Endothelial cell of umbilical vein (primary cell): Measurements from ENCODE around the gene GZF1. TPM values are rescaled to one million over a fixed set of nuclear protein-coding genes. Genes with fewer than 3 reads are reported as not detected.

Source experiments
- BruUV-seq: library from RNA; stranded (reverse); fragments of 400-500 nt; replicated peaks from 2 replicates; lab custom pipeline; 2021; lab: Mats Ljungman, UMichigan
- CTCF ChIA-PET: fragments of 300-600, 350-600 bp; sonication (Branson Sonifier 250); formaldehyde crosslinking; loops from one replicate; lab custom pipeline; 2021; ENCODE audit warnings: antibody characterized with exemption, inconsistent platforms; lab: Charles Lee
- POLR2A ChIA-PET: fragments of 300-600, 350-600 bp; sonication (Branson Sonifier 250); formaldehyde crosslinking; loops from one replicate; lab custom pipeline; 2021; ENCODE audit warnings: antibody characterized with exemption, inconsistent platforms; lab: Charles Lee
- DNase-seq: peaks from one replicate; pipeline ENCODE4 v3.0.0-alpha.2; 2011; ENCODE audit warnings: low read depth, low spot score
- FAIRE-seq: peaks from 2 replicates; lab custom pipeline; 2011; peaks lifted over from hg19 to GRCh38; lab: Jason Lieb, UNC
- H2AFZ ChIP-seq: 2 replicates; pipeline ENCODE4 v1.6.0; 2012; ENCODE audit warnings: low read depth, low read length, control low read depth, inconsistent platforms
- H3K27ac ChIP-seq: 2 replicates; pipeline ENCODE4 v1.5.1; 2011; ENCODE audit warnings: low read depth, mild to moderate bottlenecking, control low read depth, low read length, moderate library complexity; ENCODE audit not compliant: insufficient read depth
- H3K27me3 ChIP-seq, 2 experiments: 2 replicates each; pipeline versions ENCODE4 v1.6.0 to v1.6.1; 2011; ENCODE audit warnings: low read length in 2 of 2, mixed read lengths in 1 of 2; ENCODE audit not compliant: control insufficient read depth in 2 of 2, insufficient read depth in 2 of 2
- H3K36me3 ChIP-seq, 2 experiments: 2 replicates in 1 of 2; 3 replicates in 1 of 2; pipeline ENCODE4 v1.5.1; 2011; ENCODE audit warnings: low read length in 2 of 2, mild to moderate bottlenecking in 1 of 2, moderate library complexity in 1 of 2; ENCODE audit not compliant: control insufficient read depth in 2 of 2, insufficient read depth in 2 of 2; ENCODE audit errors: extremely low read depth in 1 of 2
- H3K4me1 ChIP-seq: 3 replicates; pipeline ENCODE4 v1.5.1; 2011; ENCODE audit warnings: mild to moderate bottlenecking, low read length; ENCODE audit not compliant: control insufficient read depth, insufficient read depth; ENCODE audit errors: extremely low read depth
- H3K4me2 ChIP-seq: 2 replicates; pipeline ENCODE4 v1.6.1; 2011; ENCODE audit warnings: low read length, control low read depth, mixed read lengths; ENCODE audit not compliant: insufficient read depth
- H3K4me3 ChIP-seq, 3 experiments: fragments of 200-600 bp in 1 of 3; sonication (generic), shearing (Covaris generic) in 1 of 3; replicated peaks in 1 of 3; 2 replicates each; pipeline ENCODE4 v1.5.1; 2011 to 2016; ENCODE audit warnings: control low read depth in 3 of 3, low read length in 3 of 3, mild to moderate bottlenecking in 2 of 3, inconsistent platforms in 1 of 3, low read depth in 1 of 3, moderate library complexity in 1 of 3; ENCODE audit not compliant: insufficient read depth in 1 of 3
- H3K79me2 ChIP-seq: 2 replicates; pipeline ENCODE4 v1.6.0; 2012; ENCODE audit warnings: low read length, inconsistent platforms; ENCODE audit not compliant: control insufficient read depth, insufficient read depth
- H3K9ac ChIP-seq: replicated peaks from 2 replicates; pipeline ENCODE3; 2011; ENCODE audit warnings: low read length, control low read depth; ENCODE audit not compliant: insufficient read depth; ENCODE audit errors: extremely low read depth
- H3K9me1 ChIP-seq: replicated peaks from 3 replicates; pipeline ENCODE4 v1.6.0; 2011; ENCODE audit warnings: mild to moderate bottlenecking, low read length; ENCODE audit not compliant: control insufficient read depth, insufficient read depth; ENCODE audit errors: extremely low read depth
- H3K9me3 ChIP-seq: replicated peaks from 2 replicates; pipeline ENCODE4 v1.5.1; 2012; ENCODE audit warnings: low read length, inconsistent platforms; ENCODE audit not compliant: control insufficient read depth, insufficient read depth
- H4K20me1 ChIP-seq: replicated peaks from 2 replicates; pipeline ENCODE3; 2011; ENCODE audit warnings: mild to moderate bottlenecking, low read length; ENCODE audit not compliant: control insufficient read depth, insufficient read depth; ENCODE audit errors: extremely low read depth
- CTCF ChIP-seq, 2 donors: IDR thresholded peaks; 1 replicate in 1 of 2; 2 replicates in 1 of 2; pipeline ENCODE4 v1.5.1; 2011; ENCODE audit warnings: low read length in 2 of 2, mild to moderate bottlenecking in 2 of 2, moderate library complexity in 2 of 2, control low read depth in 1 of 2, inconsistent platforms in 1 of 2, low read depth in 1 of 2; ENCODE audit not compliant: insufficient read depth in 1 of 2; ENCODE audit errors: extremely low read depth in 1 of 2
- EZH2 ChIP-seq: IDR thresholded peaks from 2 replicates; pipeline ENCODE4 v1.6.1; 2012; ENCODE audit warnings: borderline replicate concordance, low read depth, mild to moderate bottlenecking, moderate library complexity, low read length, inconsistent platforms; ENCODE audit not compliant: severe bottlenecking
- FOS ChIP-seq: IDR thresholded peaks from 2 replicates; pipeline ENCODE4 v1.6.1; 2011; ENCODE audit warnings: mild to moderate bottlenecking, low read length, moderate library complexity, borderline replicate concordance; ENCODE audit not compliant: insufficient read depth
- GATA2 ChIP-seq: IDR thresholded peaks from 2 replicates; pipeline ENCODE4 v1.7.0; 2011; ENCODE audit warnings: low read depth, mild to moderate bottlenecking, moderate library complexity, mixed read lengths, low read length; ENCODE audit not compliant: insufficient read length, insufficient read depth
- JUN ChIP-seq: IDR thresholded peaks from 2 replicates; pipeline ENCODE4 v1.6.1; 2011; ENCODE audit warnings: borderline replicate concordance, low read depth; ENCODE audit not compliant: insufficient read length, insufficient read depth
- MAX ChIP-seq: IDR thresholded peaks from 2 replicates; pipeline ENCODE4 v1.6.1; 2011; ENCODE audit not compliant: insufficient read depth, insufficient read length
- MYC ChIP-seq: IDR thresholded peaks from one replicate; pipeline ENCODE4 v1.6.1; 2011; ENCODE audit warnings: mild to moderate bottlenecking, low read depth, low read length
- POLR2A ChIP-seq: IDR thresholded peaks from 2 replicates; pipeline ENCODE4 v1.6.1; 2012; ENCODE audit warnings: low read depth, mild to moderate bottlenecking, control low read depth, low read length
- POLR2AphosphoS5 ChIP-seq: IDR thresholded peaks from 2 replicates; pipeline ENCODE4 v1.6.1; 2012; ENCODE audit warnings: low read depth, mild to moderate bottlenecking, control low read depth, low read length, moderate library complexity; ENCODE audit not compliant: insufficient read depth
- dilution Hi-C: fragments of 300-500 bp; cut with MboI; formaldehyde crosslinking; loops from one replicate; pipeline ENCODE4 v1.15.0; 2019; ENCODE audit warnings: low sequenced_read_pairs; ENCODE audit not compliant: extremely low pct_ligation_motif_present
- intact Hi-C: fragments of 100-400 bp; cut with micrococcal nuclease; formaldehyde crosslinking; loops from one replicate; pipeline ENCODE4 v1.10.0; 2022
- polyA plus RNA-seq, 4 experiments: library from polyadenylated mRNA; depleted of rRNA in 3 of 4; stranded (reverse) in 3 of 4; unstranded in 1 of 4; fragments of >200 nt; gene quantifications; 2 replicates each; pipeline versions ENCODE4 v1.2.1 to v1.2.3, GENCODE V29; 2011 to 2012; ENCODE audit warnings: missing spikeins in 1 of 4
- total RNA-seq: library from RNA; stranded (reverse); gene quantifications from 2 replicates; pipeline ENCODE4 v1.2.3, GENCODE V29; 2021

Gene GZF1
- total and polyA plus RNA-seq, 2 donors (not counting 3 experiments of a cell fraction or from before 2014, with no cell fraction given), result 9.7 to 10.0 TPM

- Histone ChIP-seq H3K79me2 (peaks cover 39% of the 10 kb centered on the region), H3K4me1 (peaks cover 19% of the 10 kb centered on the region), H3K9me3 (no peaks in the 10 kb centered on the region), H2AFZ (peak overlapping the region; percentile 30), H3K36me3 (peaks cover 7 to 13% of the 10 kb centered on the region in 2 experiments), H3K9me1 (no peaks in the 10 kb centered on the region), H3K4me2 (peak overlapping the region; percentile 63), H3K27ac (peak overlapping the region; percentile 94), H3K9ac (peak overlapping the region; percentile 88), H3K4me3 (peak overlapping the region; percentile 20 to 79 (median 72)), H3K27me3 (no peaks in the 10 kb centered on the region), H4K20me1 (no peaks in the 10 kb centered on the region)
- CTCF ChIA-PET, result interaction anchor here (1.4 to 2.9 kb wide), 13 partner anchors 8 to 659 kb away, joined by 3 to 46 read pairs (median 7); partner anchors contain the start of gene THBD
- TF ChIP-seq MAX, result peak; percentile 60
- no peak for TF ChIP-seq POLR2A
- POLR2A ChIA-PET, result interaction anchor here (1.2 to 1.8 kb wide), 5 partner anchors 10 to 302 kb away, joined by 3 to 10 read pairs (median 5); partner anchors contain the start of gene GZF1
- dilution Hi-C loops (no loop called here), intact Hi-C loops (loop anchor here (1.0 to 5.0 kb wide), 9 partner anchors 7 to 554 kb away; partner anchors contain the start of gene NAPB)
- FAIRE-seq (peak; percentile 79), DNase-seq (peak; percentile 69)
- BruUV-seq, result no TSS peak
These were observed 10.8 kb upstream of the GZF1 start for GRCh38 chr20:23350904-23351838.

- POLR2A ChIA-PET, result no interaction called here
These were observed 5.8 kb upstream of the GZF1 start for GRCh38 chr20:23356203-23356602.

More at GRCh38 chr20:23356203-23356602, 5.8 kb upstream of the GZF1 start:
- Histone ChIP-seq H2AFZ (no peak overlapping the region), H3K9ac (no peak overlapping the region), H4K20me1 (no peaks in the 10 kb centered on the region), H3K36me3 (peaks cover 7 to 13% of the 10 kb centered on the region in 2 experiments), H3K4me1 (peaks cover 32% of the 10 kb centered on the region), H3K9me3 (no peaks in the 10 kb centered on the region), H3K9me1 (no peaks in the 10 kb centered on the region), H3K4me2 (no peak overlapping the region), H3K27ac (no peak overlapping the region), H3K4me3 (no peak overlapping the region), H3K27me3 (no peaks in the 10 kb centered on the region), H3K79me2 (peaks cover 34% of the 10 kb centered on the region)
- dilution Hi-C loops, result no loop called here
- no peak for FAIRE-seq
- intact Hi-C loops, result loop anchor here (5.0 kb wide), 1 partner anchor 209 kb away; no protein-coding TSS in a partner anchor
- CTCF ChIA-PET, result interaction anchor here (0.9 kb wide), 1 partner anchor 91 kb away, joined by 3 read pairs; no protein-coding TSS in a partner anchor
- BruUV-seq, result no TSS peak
- DNase-seq, result no peak
- TF ChIP-seq POLR2AphosphoS5 (no peak), GATA2 (no peak), CTCF (IDR thresholded peaks at IDR 0.05; ENCODE audit: extremely low read depth in 1 of 2, insufficient read depth in 1 of 2, low read depth in 1 of 2, low read length in 2 of 2) (no peak), JUN (no peak), FOS (no peak), EZH2 (no peak), MYC (no peak), POLR2A (no peak), MAX (no peak)
